GM12892 (cell line): Measurements from ENCODE around the gene IRF9.

ENCODE experiments used
- POLR2A ChIP-seq: IDR thresholded peaks from 2 replicates; pipeline ENCODE4 v1.6.1; 2011; ENCODE audit warnings: low read depth, low read length, control low read depth
- POLR2AphosphoS5 ChIP-seq: IDR thresholded peaks from 2 replicates; pipeline ENCODE4 v1.6.1; 2011; ENCODE audit warnings: low read depth, low read length, control low read depth
- TAF1 ChIP-seq: IDR thresholded peaks from 2 replicates; pipeline ENCODE4 v1.6.1; 2011; ENCODE audit warnings: low read depth, mild to moderate bottlenecking, control low read depth, low read length, borderline replicate concordance

DNA sequence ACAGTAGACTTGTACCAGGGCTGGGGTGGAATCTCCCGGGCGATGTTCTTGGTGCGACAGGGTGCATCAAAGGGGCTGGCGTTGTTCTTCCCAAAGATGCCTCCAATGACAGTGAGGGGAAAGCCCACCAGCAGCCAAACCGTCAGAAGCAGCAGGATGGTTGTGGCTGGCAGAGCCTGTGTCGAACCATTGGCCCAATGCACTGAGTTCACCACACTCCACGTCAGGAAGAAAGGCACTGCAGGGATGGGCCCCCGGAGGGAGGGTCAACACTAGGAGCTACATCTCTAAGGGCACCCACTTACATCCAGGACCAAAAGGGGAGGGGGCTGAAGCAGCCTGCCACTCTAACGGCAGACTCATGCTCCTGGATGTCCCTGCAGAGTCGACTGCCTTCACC is 29.4 kb downstream of the IRF9 start:
- TF ChIP-seq TAF1 (no peak), POLR2A (no peak), POLR2AphosphoS5 (no peak)
